Stomach (tissue), 4 donors: ENCODE data around the gene USP47.

Source experiments
- CTCF ChIP-seq, 7 experiments: fragments of 450-650 bp in 4 of 7; fragments of 200-600 bp in 3 of 7; sonication (generic) in 3 of 7; IDR thresholded peaks; one replicate each; pipeline ENCODE4 v1.5.1; 2016 to 2019; ENCODE audit warnings: antibody characterized with exemption in 7 of 7, control low read depth in 2 of 7, mild to moderate bottlenecking in 1 of 7
- POLR2A ChIP-seq, 4 donors: fragments of 450-650 bp; IDR thresholded peaks; one replicate each; pipeline ENCODE4 v1.6.1; 2016; ENCODE audit warnings: antibody characterized with exemption in 4 of 4, control low read depth in 2 of 4, mild to moderate bottlenecking in 1 of 4, moderate library complexity in 1 of 4

- no peak for TF ChIP-seq CTCF (IDR thresholded peaks at IDR 0.05)
- no peak for TF ChIP-seq POLR2A (IDR thresholded peaks at IDR 0.05)
These were observed 36.5 kb upstream of the USP47 start for GRCh38 chr11:11805228-11805627.
